Melanocyte of skin (primary cell): Measurements from ENCODE around the gene PLCD4. TPM values are rescaled to one million over a fixed set of nuclear protein-coding genes. Genes with fewer than 3 reads are reported as not detected.

Experiments
- small RNA-seq, 2 donors: library from RNA; depleted of rRNA; stranded (forward); fragments of <200 nt; gene quantifications; one replicate each; pipeline ENCODE3, GENCODE V24; 2012
- total RNA-seq, 2 donors: library from RNA; depleted of rRNA; stranded (reverse); fragments of >200 nt; gene quantifications; 2 replicates each; pipeline ENCODE4 v1.2.3, GENCODE V29; 2012

Gene PLCD4
- total RNA-seq, result 1 to 10 TPM; 9.0 to 9.6 TPM

GRCh38 chr2:218607436-218608115 lies at the start of gene PLCD4:
Gene PLCD4, plus strand, starts transcription at chr2:218607899. Its CDS starts 7,841 bp downstream, at chr2:218615740.

GRCh38 chr2:218568190-218569037 lies 39.3 kb upstream of the PLCD4 start, which contains the start of the genes CNOT9 and USP37:
Gene CNOT9, plus strand, starts transcription at chr2:218568839. Its CDS starts 116 bp downstream, at chr2:218568955.
Gene USP37, minus strand, starts transcription at chr2:218568351. Its CDS starts 9,698 bp downstream, at chr2:218558653.

GRCh38 chr2:218659258-218659987 lies 51.7 kb downstream of the PLCD4 start, which contains the start of the genes BCS1L and ZNF142:
Gene BCS1L, plus strand, starts transcription at chr2:218659683. Its CDS starts 1,305 bp downstream, at chr2:218660988.
Gene ZNF142, minus strand, starts transcription at chr2:218659623. Its CDS starts 3,194 bp downstream, at chr2:218656429.

DNA sequence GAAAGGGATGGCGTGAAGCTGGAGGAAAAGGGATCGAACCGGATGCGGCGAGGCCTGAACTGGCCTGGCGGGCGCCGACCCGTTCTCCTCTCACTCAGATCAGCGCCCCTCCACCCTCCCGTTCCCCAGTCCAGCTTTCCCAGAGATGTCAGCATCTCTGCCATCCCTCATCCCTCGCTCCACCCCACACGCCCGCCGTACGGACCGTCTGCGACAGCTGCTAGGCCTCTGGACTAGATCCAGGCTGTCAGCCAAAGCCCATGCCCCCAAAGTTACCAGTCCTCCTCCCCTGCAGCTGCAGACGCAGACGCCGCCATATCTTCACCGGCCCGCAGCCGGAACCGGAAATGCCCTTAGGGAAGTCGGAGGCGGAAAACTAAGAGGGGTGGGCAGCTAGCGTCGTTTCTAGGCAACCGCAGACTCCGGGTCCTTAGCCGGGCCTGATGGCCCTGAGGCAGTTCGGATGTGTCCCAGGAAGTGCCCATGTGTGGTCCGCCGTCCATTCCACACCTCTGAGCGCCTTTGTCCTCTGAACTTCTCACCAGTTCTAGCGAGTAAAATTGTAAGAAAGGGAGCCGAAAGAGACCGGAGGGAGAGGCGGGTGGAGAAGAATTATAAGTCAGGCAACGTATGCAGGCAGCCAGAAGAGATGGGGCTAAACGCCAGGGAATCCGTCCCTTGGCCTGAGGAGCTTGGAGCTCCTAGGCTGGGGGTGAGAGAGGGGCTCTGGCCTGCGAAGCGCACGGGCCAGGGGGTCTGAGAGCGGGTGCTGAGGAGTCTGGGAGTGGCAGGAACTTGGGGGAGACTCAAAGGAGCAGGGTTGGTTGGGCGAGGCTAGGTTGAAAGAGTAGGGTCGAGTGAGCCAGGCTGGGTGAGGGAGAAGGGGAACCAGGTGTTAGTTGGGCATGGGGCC lies 64.2 kb downstream of the PLCD4 start, which contains the start of the genes RNF25 and STK36:
Gene RNF25, minus strand, starts transcription at position 349 of the 913 bp plus-strand sequence. Its CDS starts 32 bp downstream, at position 317.
Gene STK36, plus strand, starts transcription at position 433 of the 913 bp plus-strand sequence. CDS start 744 bp downstream, outside the sequence.

Small RNA genes within 50 kb of the gene (small RNA-seq; reads per million reads assigned to genes)
- 0 reads per million in 2 donors for gene RNU6-136P

Other genes with a start within 250 kb of the PLCD4 start
- under 1 TPM; under 0.01 to 0.34 TPM for gene SLC11A1, start 225.6 kb upstream of the PLCD4 start, total RNA-seq
- gene CTDSP1, start 208.0 kb upstream of the PLCD4 start, total RNA-seq, result 10 to 100 TPM; 26.6 to 27.9 TPM
- gene VIL1, start 188.8 kb upstream of the PLCD4 start, total RNA-seq, result not detected
- gene USP37, start 39.5 kb upstream of the PLCD4 start, total RNA-seq, result 10 to 100 TPM; 12.0 to 16.3 TPM
- 100 to 1,000 TPM in 1 of 2 donors, 10 to 100 TPM in 1; 88.1 to 126 TPM for gene CNOT9, start 39.1 kb upstream of the PLCD4 start, total RNA-seq
- gene ZNF142, start 51.7 kb downstream of the PLCD4 start, total RNA-seq, result 10 to 100 TPM; 13.0 to 15.5 TPM
- 10 to 100 TPM; 27.5 to 35.0 TPM for gene BCS1L, start 51.8 kb downstream of the PLCD4 start, total RNA-seq
- 10 to 100 TPM; 42.7 to 56.6 TPM for gene RNF25, start 64.1 kb downstream of the PLCD4 start, total RNA-seq
- gene STK36, start 64.2 kb downstream of the PLCD4 start, total RNA-seq, result 10 to 100 TPM; 19.0 to 32.3 TPM
- gene TTLL4, start 102.9 kb downstream of the PLCD4 start, total RNA-seq, result 10 to 100 TPM; 33.7 to 38.6 TPM
- 100 to 1,000 TPM; 184 to 304 TPM for gene CYP27A1, start 174.2 kb downstream of the PLCD4 start, total RNA-seq
- not detected for gene PRKAG3, start 223.9 kb downstream of the PLCD4 start, total RNA-seq